Measurements from ENCODE around the gene NRN1L.

- no peak for TF ChIP-seq CTCF (IDR thresholded peaks at IDR 0.05; ENCODE audit: low read depth, low read length, poor library complexity, severe bottlenecking)
- TF ChIP-seq EZH2phosphoT487 (IDR thresholded peaks at IDR 0.05; ENCODE audit: borderline replicate concordance, low read length) = no peak
Measured at GRCh38 chr16:67888331-67888730, 3.6 kb downstream of the NRN1L start.

All from DOHH2 (cell line).